A673 (cell line): ENCODE results near the gene TACC3.

Experiments used
- CTCF ChIP-seq: fragments of 300-800, 200-600 bp; sonication (generic); conservative IDR thresholded peaks from 2 replicates; pipeline ENCODE4 v1.5.1; 2017; ENCODE audit warnings: low read depth, mild to moderate bottlenecking, antibody characterized with exemption, low read length, moderate library complexity, mixed read lengths
- EZH2 ChIP-seq: fragments of 200-600 bp; sonication (generic); IDR thresholded peaks from 2 replicates; pipeline ENCODE4 v1.6.1; 2017; ENCODE audit warnings: borderline replicate concordance, low read depth, mild to moderate bottlenecking, mixed read lengths, antibody characterized with exemption, low read length; ENCODE audit not compliant: poor library complexity, severe bottlenecking

DNA sequence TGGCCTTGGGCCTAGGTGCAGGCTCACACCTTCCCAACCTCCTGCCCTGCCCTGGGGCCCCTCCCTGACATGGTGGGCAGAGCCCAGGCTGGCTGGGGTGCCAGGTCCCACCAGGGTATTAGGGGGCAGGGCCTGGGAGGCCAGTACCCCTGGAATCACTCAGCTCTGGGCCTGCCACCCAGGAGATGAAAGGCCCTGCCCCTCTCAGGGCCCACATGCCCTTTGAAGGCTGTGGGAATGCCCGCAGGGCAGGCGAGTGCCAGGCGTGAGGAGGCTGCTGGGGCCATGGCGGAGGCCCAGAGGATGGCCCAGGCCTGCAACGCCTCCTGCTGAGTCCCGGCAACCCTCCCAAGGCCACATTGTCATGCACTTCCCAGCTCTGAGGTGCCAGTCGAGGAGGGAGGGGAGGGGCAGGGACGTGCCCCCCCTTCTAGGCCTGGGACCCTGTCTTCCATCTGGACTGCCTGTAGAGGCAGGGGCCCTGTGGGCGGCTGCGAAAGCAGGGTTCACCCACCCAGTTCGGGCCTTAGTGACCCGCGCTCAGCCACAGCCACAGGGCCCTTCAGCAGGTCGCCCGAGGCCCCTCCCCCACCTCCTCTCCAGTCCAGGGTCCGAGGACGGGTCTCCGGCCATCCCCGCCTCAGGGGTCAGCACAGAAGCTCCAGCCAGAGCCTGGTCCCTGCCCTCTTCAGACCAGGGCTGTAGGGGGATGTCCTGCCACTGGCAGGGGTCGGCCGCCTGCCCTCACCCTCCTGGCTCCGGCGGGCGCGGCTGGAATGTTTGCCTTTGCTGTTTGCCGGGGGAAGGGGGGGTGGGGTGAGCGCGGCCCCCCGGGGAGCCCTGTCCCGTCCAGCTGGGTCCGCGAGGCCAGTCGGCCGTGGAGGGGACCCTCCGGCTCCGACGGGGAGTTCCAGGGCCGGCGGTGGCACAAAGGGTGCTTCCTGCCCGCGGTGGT lies 45.1 kb downstream of the TACC3 start:
- TF ChIP-seq CTCF (no peak), EZH2 (no peak)
